GM23338 (cell line): Measurements from ENCODE around the gene POTEC.
"Not testable (repeated sequence)": the region's sequence is repeated elsewhere in the genome, so short reads cannot be mapped to it uniquely, and the experiment has no call there.

ENCODE experiments used
- CREB1 ChIP-seq: fragments of 250-450 bp; sonication (Bioruptor Pico); IDR thresholded peaks from 2 replicates; pipeline ENCODE4 v1.5.0; 2020; ENCODE audit warnings: low read depth, mild to moderate bottlenecking, moderate library complexity
- CTCF ChIP-seq, 2 experiments: fragments of 200-600 bp in 1 of 2; sonication (generic) in 1 of 2; conservative IDR thresholded peaks; 2 replicates each; pipeline versions ENCODE4 v1.5.1 to v1.6.1; 2016 to 2017; ENCODE audit warnings: antibody characterized with exemption in 2 of 2, low read depth in 2 of 2, mild to moderate bottlenecking in 2 of 2, moderate library complexity in 1 of 2
- ETS1 ChIP-seq: IDR thresholded peaks from 2 replicates; pipeline ENCODE4 v1.6.1; 2016; ENCODE audit warnings: antibody characterized with exemption
- EZH2 ChIP-seq: fragments of 200-600 bp; sonication (generic); IDR thresholded peaks from one replicate; pipeline ENCODE4 v1.8.0; 2017; ENCODE audit warnings: antibody characterized with exemption, mild to moderate bottlenecking, low read depth; ENCODE audit not compliant: unreplicated experiment
- EZH2phosphoT487 ChIP-seq: fragments of 200-600 bp; sonication (generic); IDR thresholded peaks from one replicate; pipeline ENCODE4 v1.8.1; 2018; ENCODE audit warnings: antibody characterized with exemption; ENCODE audit not compliant: unreplicated experiment
- JUNB ChIP-seq: IDR thresholded peaks from one replicate; pipeline ENCODE4 v1.6.1; 2016; ENCODE audit warnings: antibody characterized with exemption; ENCODE audit not compliant: unreplicated experiment
- NANOG ChIP-seq: IDR thresholded peaks from 2 replicates; pipeline ENCODE4 v1.6.1; 2016; ENCODE audit warnings: antibody characterized with exemption, borderline replicate concordance
- POLR2AphosphoS5 ChIP-seq: IDR thresholded peaks from 2 replicates; pipeline ENCODE4 v1.6.1; 2016; ENCODE audit warnings: antibody characterized with exemption, low read depth
- REST ChIP-seq: IDR thresholded peaks from one replicate; pipeline ENCODE4 v1.6.1; 2018; ENCODE audit warnings: antibody characterized with exemption; ENCODE audit not compliant: unreplicated experiment
- STAT1 ChIP-seq: IDR thresholded peaks from one replicate; pipeline ENCODE4 v1.6.1; 2016; ENCODE audit warnings: antibody characterized with exemption; ENCODE audit not compliant: unreplicated experiment
- ZNF114 ChIP-seq: fragments of 250-450 bp; sonication (Bioruptor Pico); IDR thresholded peaks from 2 replicates; pipeline ENCODE4 v1.5.0; 2020; ENCODE audit warnings: mild to moderate bottlenecking, moderate library complexity
- ZNF331 ChIP-seq: fragments of 250-450 bp; sonication (Bioruptor Pico); IDR thresholded peaks from 2 replicates; pipeline ENCODE4 v1.5.0; 2020; ENCODE audit warnings: low read depth, mild to moderate bottlenecking, moderate library complexity
- ZNF462 ChIP-seq: fragments of 250-450 bp; sonication (Bioruptor Pico); IDR thresholded peaks from 2 replicates; pipeline ENCODE4 v1.5.0; 2020; ENCODE audit warnings: mild to moderate bottlenecking, moderate library complexity

GRCh38 chr18:14470046-14470445 lies 73.4 kb downstream of the POTEC start:
- TF ChIP-seq POLR2AphosphoS5; CTCF (conservative IDR thresholded peaks at IDR 0.05; ENCODE audit: low read depth in 2 of 2); CREB1 (CRISPR knock-in tag); REST; STAT1; EZH2phosphoT487; EZH2; ETS1; NANOG; JUNB; ZNF462; ZNF114 (CRISPR knock-in tag); ZNF331: not testable (repeated sequence)
